Thyroid gland (tissue), 4 donors: ENCODE measurements around the gene PRICKLE4. TPM values are rescaled to one million over a fixed set of nuclear protein-coding genes. Genes with fewer than 3 reads are reported as not detected.

ENCODE experiments used
- DNase-seq, 2 donors: peaks; one replicate each; pipeline ENCODE4 v3.0.0-alpha.2; 2019
- H3K27ac ChIP-seq, 3 donors: fragments of 200-600 bp; sonication (generic); 1 replicate in 2 of 3; 2 replicates in 1 of 3; pipeline ENCODE4 v1.5.1; 2016 to 2019; ENCODE audit warnings: mild to moderate bottlenecking in 1 of 3, moderate library complexity in 1 of 3
- H3K27me3 ChIP-seq: fragments of 200-600 bp; sonication (generic); one replicate; pipeline ENCODE4 v1.5.1; 2019
- H3K36me3 ChIP-seq, 2 donors: fragments of 200-600 bp; sonication (generic); one replicate each; pipeline ENCODE4 v1.5.1; 2016 to 2019
- H3K4me1 ChIP-seq, 2 donors: fragments of 200-600 bp; sonication (generic); one replicate each; pipeline ENCODE4 v1.5.1; 2017 to 2019
- H3K4me3 ChIP-seq, 3 donors: fragments of 200-600 bp; sonication (generic); replicated peaks in 1 of 3; 1 replicate in 2 of 3; 2 replicates in 1 of 3; pipeline ENCODE4 v1.5.1; 2016; ENCODE audit warnings: mild to moderate bottlenecking in 1 of 3
- H3K9me3 ChIP-seq: fragments of 200-600 bp; sonication (generic); one replicate; pipeline ENCODE4 v1.5.1; 2017
- CTCF ChIP-seq, 6 experiments: fragments of 200-600 bp in 3 of 6; fragments of 450-650 bp in 3 of 6; sonication (generic) in 3 of 6; IDR thresholded peaks; one replicate each; pipeline ENCODE4 v1.5.1; 2016 to 2019; ENCODE audit warnings: antibody characterized with exemption in 6 of 6, mild to moderate bottlenecking in 2 of 6, inconsistent platforms in 1 of 6, moderate library complexity in 1 of 6
- POLR2A ChIP-seq, 2 donors: fragments of 450-650 bp; IDR thresholded peaks; one replicate each; pipeline ENCODE4 v1.6.1; 2017; ENCODE audit warnings: antibody characterized with exemption in 2 of 2, mild to moderate bottlenecking in 2 of 2, moderate library complexity in 1 of 2
- whole genome bisulfite sequencing, 2 donors: methylation state at CpG; one replicate each; pipeline ENCODE4 v1.1.5; 2017; 5-methylcytosine and 5-hydroxymethylcytosine counted together
- intact Hi-C: fragments of 100-400 bp; cut with DNase I; formaldehyde crosslinking; loops from one replicate; pipeline ENCODE4 v1.15.1; 2023
- total RNA-seq, 4 donors: library from RNA; depleted of rRNA; stranded (reverse); fragments of >200 nt; gene quantifications; one replicate each; pipeline ENCODE4 v1.2.3, GENCODE V29; 2016

Gene PRICKLE4
- total RNA-seq, result 10 to 100 TPM in 3 of 4 donors, 1 to 10 TPM in 1; 4.0 to 15.6 (median 12.7) TPM

- Histone ChIP-seq H3K4me1 (peaks cover 21 to 27% of the 10 kb centered on the region in 2 donors), H3K27ac (peak within 1 kb of the TSS; percentile 83 to 86 (median 85)), H3K36me3 (peaks cover 7 to 13% of the 10 kb centered on the region in 2 donors), H3K9me3 (no peaks in the 10 kb centered on the region), H3K4me3 (peak within 1 kb of the TSS in 2 of 3 donors; percentile 30 to 66), H3K27me3 (no peaks in the 10 kb centered on the region)
- intact Hi-C loops, result loop anchor here (5.0 to 10.0 kb wide), 2 partner anchors 262 to 434 kb away; partner anchors contain the start of gene MRPS10
- TF ChIP-seq CTCF (IDR thresholded peaks at IDR 0.05) (no peak), POLR2A (IDR thresholded peaks at IDR 0.05) (peak in 1 of 2 donors; percentile 57)
- DNase-seq, result peak; percentile 86 to 88
- WGBS, 2 donors, result 0 to 1% methylated on average over 20 to 26 of the region's 36 CpGs
Observed at GRCh38 chr6:41780551-41781365, at the start of gene PRICKLE4. Gene PRICKLE4, plus strand, starts transcription at chr6:41780782. Its CDS starts 2,692 bp downstream, at chr6:41783474.

- H3K4me1 ChIP-seq, result peaks cover 47 to 63% of the 10 kb centered on the region in 2 donors
- no peaks in the 10 kb centered on the region for H3K36me3 ChIP-seq
- DNase-seq, result no peak
- WGBS, 2 donors, result 88 to 91% methylated on average over 7 of the region's 7 CpGs
- H3K27me3 ChIP-seq, result no peaks in the 10 kb centered on the region
- H3K27ac ChIP-seq, result no peak overlapping the region
- H3K9me3 ChIP-seq, result no peaks in the 10 kb centered on the region
- intact Hi-C loops, result no loop called here
- TF ChIP-seq CTCF (IDR thresholded peaks at IDR 0.05), result no peak
- no peak for TF ChIP-seq POLR2A (IDR thresholded peaks at IDR 0.05)
- no peak overlapping the region for H3K4me3 ChIP-seq
Observed at GRCh38 chr6:41731561-41732086, 49.0 kb upstream of the PRICKLE4 start.

GRCh38 chr6:41732149-41732548 lies 48.4 kb upstream of the PRICKLE4 start:
- Histone ChIP-seq H3K4me3 (no peak overlapping the region), H3K9me3 (no peaks in the 10 kb centered on the region), H3K36me3 (no peaks in the 10 kb centered on the region), H3K4me1 (peaks cover 47 to 63% of the 10 kb centered on the region in 2 donors), H3K27ac (no peak overlapping the region), H3K27me3 (no peaks in the 10 kb centered on the region)
- intact Hi-C loops, result no loop called here
- no peak for DNase-seq
- no peak for TF ChIP-seq POLR2A (IDR thresholded peaks at IDR 0.05)
- TF ChIP-seq CTCF (IDR thresholded peaks at IDR 0.05), result no peak

- H3K4me3 ChIP-seq, result peak overlapping the region in 1 of 3 donors; percentile 88
- intact Hi-C loops, result no loop called here
- peaks cover 47 to 61% of the 10 kb centered on the region in 2 donors for H3K4me1 ChIP-seq
- H3K27me3 ChIP-seq, result no peaks in the 10 kb centered on the region
- TF ChIP-seq CTCF (IDR thresholded peaks at IDR 0.05) (no peak), POLR2A (IDR thresholded peaks at IDR 0.05) (no peak)
- H3K9me3 ChIP-seq, result no peaks in the 10 kb centered on the region
- peak overlapping the region; percentile 91 to 98 (median 94) for H3K27ac ChIP-seq
- DNase-seq, result peak; percentile 14 to 23
- WGBS, 2 donors, result 70 to 71% methylated on average over 5 to 8 of the region's 8 CpGs
- no peaks in the 10 kb centered on the region for H3K36me3 ChIP-seq
Observed at GRCh38 chr6:41732591-41733359, 47.8 kb upstream of the PRICKLE4 start.
